Activated naive CD4-positive, alpha-beta T cell treated with anti-CD3 and anti-CD28 coated beads, Interleukin-2, amount 10 ng/mL, durations not matched to agents 7 days and 5 days (primary cell): ENCODE results near the gene SLC7A6.
"Not testable (repeated sequence)": the region's sequence is repeated elsewhere in the genome, so short reads cannot be mapped to it uniquely, and the experiment has no call there.

Experiments
- CTCF ChIA-PET: fragments of 350-600 bp; sonication (Branson Sonifier 250); formaldehyde crosslinking; loops from one replicate; lab custom pipeline; 2021; ENCODE audit warnings: antibody characterized with exemption; lab: Charles Lee
- DNase-seq: peaks from one replicate; pipeline ENCODE4 v3.0.0-alpha.2; 2020
- H3K27ac Mint-ChIP-seq: one replicate; pipeline ENCODE4 v1.8.0; 2021; ENCODE audit warnings: mild to moderate bottlenecking, moderate library complexity, mixed read lengths
- H3K27me3 Mint-ChIP-seq: one replicate; pipeline ENCODE4 v1.8.0; 2021; ENCODE audit warnings: mild to moderate bottlenecking, mixed read lengths
- H3K36me3 Mint-ChIP-seq: one replicate; pipeline ENCODE4 v1.8.0; 2021; ENCODE audit warnings: mixed read lengths
- H3K4me1 Mint-ChIP-seq: one replicate; pipeline ENCODE4 v1.8.0; 2021; ENCODE audit warnings: mixed read lengths
- H3K4me3 Mint-ChIP-seq: one replicate; pipeline ENCODE4 v1.8.0; 2021; ENCODE audit warnings: mild to moderate bottlenecking, moderate library complexity, mixed read lengths
- H3K9me3 Mint-ChIP-seq: one replicate; pipeline ENCODE4 v1.8.0; 2021; ENCODE audit warnings: mixed read lengths

Gene SLC7A6

DNA sequence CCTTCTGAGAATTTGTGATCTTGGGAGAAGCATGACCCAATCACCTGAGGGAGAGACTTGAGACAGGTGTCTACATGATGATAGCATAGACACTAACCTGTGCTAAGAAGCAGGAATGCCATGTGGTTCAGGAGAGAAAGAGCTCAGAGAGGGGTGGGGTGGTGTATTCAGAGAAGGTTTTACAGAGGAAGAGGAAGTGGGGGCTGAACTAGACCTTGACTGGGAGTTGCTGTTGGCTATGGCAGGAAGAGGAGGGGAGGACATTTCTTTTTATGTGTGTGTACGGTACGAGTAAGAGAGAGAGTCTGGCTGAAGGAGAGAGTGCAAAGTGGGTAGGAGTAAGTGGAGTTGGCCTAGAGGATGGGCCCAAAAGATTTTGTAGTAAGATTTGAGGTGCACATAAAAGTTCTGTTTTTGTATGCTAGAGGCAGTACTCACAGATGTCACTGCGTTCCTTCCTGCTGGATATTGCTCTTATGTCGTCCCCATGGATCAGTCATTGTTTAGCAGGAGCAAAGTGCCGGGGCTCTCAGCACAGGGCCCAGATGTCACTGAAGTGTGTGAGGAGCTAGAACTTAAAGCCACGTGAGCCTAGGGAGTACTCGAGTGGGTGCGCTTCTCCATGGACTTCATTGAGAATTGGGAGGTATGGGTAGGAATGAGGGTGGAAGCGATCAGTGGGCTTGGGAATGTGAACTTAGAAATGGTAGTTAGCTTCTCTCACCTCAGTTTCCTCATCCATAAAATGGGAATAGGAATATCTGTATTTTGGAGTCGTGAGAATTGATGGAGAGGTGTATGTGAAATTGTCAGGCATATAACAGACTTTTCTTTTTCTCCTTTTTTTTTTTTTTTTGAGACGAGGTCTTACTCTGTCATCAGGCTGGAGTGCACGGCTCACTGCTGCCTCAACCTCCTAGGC is 22.1 kb downstream of the SLC7A6 start:
- H3K36me3 Mint-ChIP-seq = peaks cover 76% of the 10 kb centered on the region
- H3K27ac Mint-ChIP-seq = peak overlapping the region; percentile 86
- peak; percentile 59 for DNase-seq
- H3K4me3 Mint-ChIP-seq = peak overlapping the region; percentile 73
- CTCF ChIA-PET = interaction anchor here (0.8 to 4.4 kb wide), 8 partner anchors 10 to 43 kb away, joined by 3 to 41 read pairs (median 9); partner anchors contain the start of genes PRMT7, SLC7A6 and SLC7A6OS
- H3K27me3 Mint-ChIP-seq = no peaks in the 10 kb centered on the region
- H3K9me3 Mint-ChIP-seq = no peaks in the 10 kb centered on the region
- peaks cover 95% of the 10 kb centered on the region for H3K4me1 Mint-ChIP-seq

GRCh38 chr16:68287276-68288251 is 23.2 kb downstream of the SLC7A6 start:
- DNase-seq = peak; percentile 60
- peaks cover 95% of the 10 kb centered on the region for H3K4me1 Mint-ChIP-seq
- peaks cover 75% of the 10 kb centered on the region for H3K36me3 Mint-ChIP-seq
- peak overlapping the region; percentile 86 for H3K27ac Mint-ChIP-seq
- no peaks in the 10 kb centered on the region for H3K27me3 Mint-ChIP-seq
- no peaks in the 10 kb centered on the region for H3K9me3 Mint-ChIP-seq
- H3K4me3 Mint-ChIP-seq = peak overlapping the region; percentile 73
- CTCF ChIA-PET = interaction anchor here (1.0 to 4.0 kb wide), 5 partner anchors 12 to 41 kb away, joined by 3 to 58 read pairs (median 5); partner anchors contain the start of genes PRMT7, SLC7A6 and SLC7A6OS

GRCh38 chr16:68288252-68288650 is 23.9 kb downstream of the SLC7A6 start:
- DNase-seq = no peak
- peak overlapping the region; percentile 86 for H3K27ac Mint-ChIP-seq
- peaks cover 73% of the 10 kb centered on the region for H3K36me3 Mint-ChIP-seq
- CTCF ChIA-PET = interaction anchor here (1.0 to 4.0 kb wide), 5 partner anchors 12 to 40 kb away, joined by 3 to 58 read pairs (median 5); partner anchors contain the start of genes PRMT7, SLC7A6 and SLC7A6OS
- H3K4me3 Mint-ChIP-seq = peak overlapping the region; percentile 73
- H3K9me3 Mint-ChIP-seq = no peaks in the 10 kb centered on the region
- peaks cover 92% of the 10 kb centered on the region for H3K4me1 Mint-ChIP-seq
- H3K27me3 Mint-ChIP-seq = no peaks in the 10 kb centered on the region

GRCh38 chr16:68288796-68289195 is 24.5 kb downstream of the SLC7A6 start:
- H3K9me3 Mint-ChIP-seq, H3K4me3 Mint-ChIP-seq, DNase-seq, H3K27me3 Mint-ChIP-seq: not testable (repeated sequence)
- H3K27ac Mint-ChIP-seq = peak overlapping the region; percentile 86
- H3K4me1 Mint-ChIP-seq = peaks cover 90% of the 10 kb centered on the region
- peaks cover 72% of the 10 kb centered on the region for H3K36me3 Mint-ChIP-seq
- CTCF ChIA-PET = interaction anchor here (1.1 to 4.0 kb wide), 3 partner anchors 22 to 40 kb away, joined by 4 to 58 read pairs (median 7); partner anchors contain the start of genes PRMT7, SLC7A6 and SLC7A6OS

DNA sequence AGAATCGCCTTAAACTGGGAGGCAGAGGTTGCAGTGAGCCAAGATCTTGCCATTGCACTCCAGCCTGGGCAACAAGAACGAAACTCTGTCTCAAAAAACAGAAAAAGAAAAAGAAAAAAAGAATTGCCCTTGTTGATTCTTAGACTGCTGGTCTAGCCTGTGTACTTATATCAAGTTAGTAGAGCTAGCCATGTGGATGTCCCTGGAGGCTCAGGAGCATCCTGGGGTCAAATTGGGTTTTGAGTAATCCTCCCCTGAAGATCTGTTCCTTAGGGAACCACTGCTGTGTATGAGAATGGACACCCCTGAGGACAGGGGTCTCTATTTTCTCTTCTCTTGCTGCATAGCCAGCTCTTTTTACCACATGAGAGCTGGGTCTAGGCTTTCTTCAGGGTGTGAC is 24.9 kb downstream of the SLC7A6 start:
- Mint-ChIP-seq H3K4me3 (peak overlapping the region; percentile 22), H3K4me1 (peaks cover 88% of the 10 kb centered on the region), H3K36me3 (peaks cover 71% of the 10 kb centered on the region)

DNA sequence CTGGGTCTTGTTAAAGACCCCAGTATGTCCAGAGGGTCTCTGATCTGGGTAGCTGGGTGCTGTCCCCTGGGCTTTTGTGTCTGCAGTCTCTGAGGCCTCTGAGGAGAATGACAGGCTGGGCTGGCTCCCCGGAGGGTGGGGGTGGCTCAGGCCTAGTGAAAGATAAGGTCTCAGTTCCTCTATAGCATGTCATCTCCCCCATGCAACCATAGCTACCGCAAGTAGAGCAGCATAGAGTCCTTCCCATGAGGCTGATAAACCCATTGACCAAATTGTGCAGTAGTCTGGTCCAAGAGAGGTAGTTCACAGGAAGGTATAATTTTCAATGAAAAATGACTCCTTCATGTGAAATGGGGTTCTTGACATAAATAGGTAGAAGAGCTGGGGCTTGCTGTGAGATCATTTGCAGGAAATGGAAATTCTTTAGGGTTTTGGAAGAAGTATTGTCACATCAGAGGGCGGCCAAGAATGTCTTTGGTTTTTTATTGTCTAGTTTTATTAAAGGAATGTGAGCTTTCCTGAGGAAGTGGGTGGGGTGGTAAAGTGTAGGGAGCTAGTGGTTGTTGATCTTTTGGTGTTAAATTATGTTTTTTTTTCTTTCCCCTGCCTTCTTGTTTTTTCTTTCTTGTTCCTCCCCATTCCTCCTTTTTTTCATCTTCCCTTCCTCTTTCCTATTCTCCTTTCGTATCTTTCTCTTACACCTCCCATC is 25.4 kb downstream of the SLC7A6 start:
- CTCF ChIA-PET = interaction anchor here (1.6 to 4.0 kb wide), 2 partner anchors 16 to 26 kb away, joined by 8 to 58 read pairs; partner anchors contain the start of gene SLC7A6
- H3K4me3 Mint-ChIP-seq = peak overlapping the region; percentile 57
- peaks cover 84% of the 10 kb centered on the region for H3K4me1 Mint-ChIP-seq
- H3K27ac Mint-ChIP-seq = peak overlapping the region; percentile 86
- peak; percentile 70 for DNase-seq
- no peaks in the 10 kb centered on the region for H3K9me3 Mint-ChIP-seq
- H3K36me3 Mint-ChIP-seq = peaks cover 69% of the 10 kb centered on the region
- H3K27me3 Mint-ChIP-seq = no peaks in the 10 kb centered on the region

More for the DNA sequence above, 24.9 kb downstream of the SLC7A6 start:
- no peak for DNase-seq
- no peaks in the 10 kb centered on the region for H3K9me3 Mint-ChIP-seq
- no peaks in the 10 kb centered on the region for H3K27me3 Mint-ChIP-seq
- H3K27ac Mint-ChIP-seq = peak overlapping the region; percentile 86
- CTCF ChIA-PET = interaction anchor here (1.6 to 4.0 kb wide), 2 partner anchors 15 to 26 kb away, joined by 8 to 58 read pairs; partner anchors contain the start of gene SLC7A6

GRCh38 chr16:68290450-68290849 is 26.1 kb downstream of the SLC7A6 start:
- CTCF ChIA-PET = interaction anchor here (1.6 to 4.0 kb wide), 2 partner anchors 16 to 27 kb away, joined by 8 to 58 read pairs; partner anchors contain the start of gene SLC7A6
- Mint-ChIP-seq H3K9me3 (no peaks in the 10 kb centered on the region), H3K27me3 (no peaks in the 10 kb centered on the region), H3K4me1 (peaks cover 77% of the 10 kb centered on the region), H3K27ac (peak overlapping the region; percentile 86), H3K4me3 (peak overlapping the region; percentile 57), H3K36me3 (peaks cover 71% of the 10 kb centered on the region)
- no peak for DNase-seq

- no peaks in the 10 kb centered on the region for H3K9me3 Mint-ChIP-seq
- no peaks in the 10 kb centered on the region for H3K27me3 Mint-ChIP-seq
- no peak for DNase-seq
- peaks cover 75% of the 10 kb centered on the region for H3K36me3 Mint-ChIP-seq
- peak overlapping the region; percentile 86 for H3K27ac Mint-ChIP-seq
- peaks cover 71% of the 10 kb centered on the region for H3K4me1 Mint-ChIP-seq
- H3K4me3 Mint-ChIP-seq = no peak overlapping the region
- CTCF ChIA-PET = interaction anchor here (0.8 to 4.0 kb wide), 5 partner anchors 15 to 37 kb away, joined by 3 to 58 read pairs (median 6); partner anchors contain the start of genes PRMT7, SLC7A6 and SLC7A6OS
Observed at GRCh38 chr16:68291227-68291626, 26.9 kb downstream of the SLC7A6 start.

GRCh38 chr16:68292425-68292824 is 28.1 kb downstream of the SLC7A6 start:
- peak overlapping the region; percentile 86 for H3K27ac Mint-ChIP-seq

GRCh38 chr16:68296291-68296690 is 32.0 kb downstream of the SLC7A6 start:
- DNase-seq = no peak
- H3K4me3 Mint-ChIP-seq = no peak overlapping the region
- H3K27me3 Mint-ChIP-seq = no peaks in the 10 kb centered on the region
- H3K27ac Mint-ChIP-seq = no peak overlapping the region
- no peaks in the 10 kb centered on the region for H3K9me3 Mint-ChIP-seq
- CTCF ChIA-PET = interaction anchor here (1.8 to 2.8 kb wide), 2 partner anchors 32 to 35 kb away, joined by 8 to 10 read pairs; partner anchors contain the start of gene SLC7A6
- H3K36me3 Mint-ChIP-seq = peaks cover 75% of the 10 kb centered on the region
- peaks cover 26% of the 10 kb centered on the region for H3K4me1 Mint-ChIP-seq

More at GRCh38 chr16:68292425-68292824, 28.1 kb downstream of the SLC7A6 start:
- peaks cover 61% of the 10 kb centered on the region for H3K4me1 Mint-ChIP-seq
- no peak overlapping the region for H3K4me3 Mint-ChIP-seq
- H3K27me3 Mint-ChIP-seq = no peaks in the 10 kb centered on the region
- peaks cover 75% of the 10 kb centered on the region for H3K36me3 Mint-ChIP-seq
- H3K9me3 Mint-ChIP-seq = no peaks in the 10 kb centered on the region
- no peak for DNase-seq
- CTCF ChIA-PET = interaction anchor here (1.3 to 1.5 kb wide), 3 partner anchors 19 to 36 kb away, joined by 4 to 10 read pairs (median 6); partner anchors contain the start of genes PRMT7, SLC7A6 and SLC7A6OS

DNA sequence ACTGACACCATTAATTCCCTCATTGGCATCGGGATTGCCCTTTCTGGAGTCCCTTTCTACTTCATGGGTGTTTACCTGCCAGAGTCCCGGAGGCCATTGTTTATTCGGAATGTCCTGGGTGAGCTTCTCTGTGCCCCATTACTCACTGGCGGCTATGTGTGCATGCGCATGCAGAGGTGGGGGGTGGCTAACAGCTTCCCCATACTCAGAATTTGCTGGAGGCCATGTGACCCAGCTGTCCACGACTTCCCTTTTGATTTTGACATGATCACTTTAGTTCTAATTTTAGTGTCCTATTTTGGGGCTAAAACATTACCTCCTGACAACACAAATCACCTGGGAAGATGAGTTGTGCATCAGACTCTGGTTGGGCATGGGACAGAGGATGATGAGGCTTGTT is 32.4 kb downstream of the SLC7A6 start:
- H3K36me3 Mint-ChIP-seq = peaks cover 74% of the 10 kb centered on the region

GRCh38 chr16:68297908-68298307 is 33.6 kb downstream of the SLC7A6 start:
- Mint-ChIP-seq H3K9me3 (no peaks in the 10 kb centered on the region), H3K4me1 (peaks cover 10% of the 10 kb centered on the region), H3K27ac (no peak overlapping the region), H3K4me3 (no peak overlapping the region), H3K27me3 (no peaks in the 10 kb centered on the region), H3K36me3 (peaks cover 72% of the 10 kb centered on the region)
- CTCF ChIA-PET = interaction anchor here (1.8 to 2.8 kb wide), 2 partner anchors 34 to 36 kb away, joined by 8 to 10 read pairs; partner anchors contain the start of gene SLC7A6
- no peak for DNase-seq

More for the DNA sequence above, 32.4 kb downstream of the SLC7A6 start:
- Mint-ChIP-seq H3K4me1 (peaks cover 22% of the 10 kb centered on the region), H3K9me3 (no peaks in the 10 kb centered on the region), H3K27ac (no peak overlapping the region), H3K4me3 (no peak overlapping the region), H3K27me3 (no peaks in the 10 kb centered on the region)
- no peak for DNase-seq
- CTCF ChIA-PET = interaction anchor here (1.8 to 2.8 kb wide), 2 partner anchors 33 to 35 kb away, joined by 8 to 10 read pairs; partner anchors contain the start of gene SLC7A6
